OCI-LY3 (cell line): ENCODE measurements around the gene TOMM22.

Experiments
- CTCF ChIP-seq: fragments of 200-600, 300-600 bp; sonication (generic); IDR thresholded peaks from 2 replicates; pipeline ENCODE4 v1.5.1; 2014; ENCODE audit warnings: antibody characterized with exemption, low read length, low read depth
- EZH2phosphoT487 ChIP-seq: fragments of 200-600 bp; shearing (Covaris generic); IDR thresholded peaks from 2 replicates; pipeline ENCODE4 v1.6.1; 2018; ENCODE audit warnings: antibody characterized with exemption, mixed run types, low read depth

GRCh38 chr22:38706101-38706900 is 24.5 kb downstream of the TOMM22 start:
- TF ChIP-seq CTCF: no peak
- no peak for TF ChIP-seq EZH2phosphoT487
